Lung (tissue), 12 donors: Measurements from ENCODE around the gene ASCC1. TPM values are rescaled to one million over a fixed set of nuclear protein-coding genes. Genes with fewer than 3 reads are reported as not detected.

Experiments used
- ATAC-seq: fragments of 200-7000 bp; cut with Tn5 transposase; one replicate; pipeline ENCODE4 v1.9.1; 2020; ENCODE audit warnings: moderate number of reproducible peaks; ENCODE audit not compliant: insufficient read depth, low FRiP score
- DNase-seq, 3 donors: peaks; one replicate each; pipeline ENCODE4 v3.0.0-alpha.2; 2013 to 2017
- H3K27ac ChIP-seq, 2 donors: one replicate each; pipeline ENCODE4 v1.5.1; 2013; ENCODE audit warnings: mild to moderate bottlenecking in 2 of 2, moderate library complexity in 2 of 2, control low read depth in 1 of 2, inconsistent platforms in 1 of 2, low read depth in 1 of 2, low read length in 1 of 2
- H3K27me3 ChIP-seq, 3 donors: one replicate each; pipeline ENCODE4 v1.5.1; 2013; ENCODE audit warnings: low read length in 2 of 3; ENCODE audit not compliant: control insufficient read depth in 3 of 3, insufficient read depth in 3 of 3
- H3K36me3 ChIP-seq, 4 donors: one replicate each; pipeline ENCODE4 v1.5.1; 2013; ENCODE audit warnings: low read length in 4 of 4, mild to moderate bottlenecking in 1 of 4, moderate library complexity in 1 of 4; ENCODE audit not compliant: control insufficient read depth in 4 of 4, insufficient read depth in 4 of 4
- H3K4me1 ChIP-seq, 5 donors: one replicate each; pipeline ENCODE4 v1.5.1; 2013; ENCODE audit warnings: low read length in 5 of 5, mild to moderate bottlenecking in 2 of 5, moderate library complexity in 1 of 5; ENCODE audit not compliant: control insufficient read depth in 5 of 5, insufficient read depth in 5 of 5
- H3K4me3 ChIP-seq: one replicate; pipeline ENCODE4 v1.5.1; 2013; ENCODE audit warnings: mild to moderate bottlenecking, control low read depth, moderate library complexity
- H3K9ac ChIP-seq, 2 donors: one replicate each; pipeline ENCODE4 v1.5.1; 2013; ENCODE audit warnings: low read length in 2 of 2, control low read depth in 1 of 2; ENCODE audit not compliant: insufficient read depth in 1 of 2
- H3K9me3 ChIP-seq, 4 donors: one replicate each; pipeline ENCODE4 v1.5.1; 2013; ENCODE audit warnings: low read length in 3 of 4, mild to moderate bottlenecking in 1 of 4, moderate library complexity in 1 of 4; ENCODE audit not compliant: control insufficient read depth in 4 of 4, insufficient read depth in 3 of 4
- WGBS, 2 donors: extraction: QIAGEN DNeasy Blood & Tissue Kit; methylation state at CpG; one replicate each; pipeline ENCODE4 v1.1.7; 2013; 5-methylcytosine and 5-hydroxymethylcytosine counted together
- polyA plus RNA-seq, 2 donors: library from polyadenylated mRNA; stranded (reverse); fragments of 200-250 nt; gene quantifications; one replicate each; pipeline ENCODE4 v1.2.1, GENCODE V29; 2013
- total RNA-seq, 2 donors: library from RNA; depleted of rRNA in 1 of 2; stranded (reverse); fragments of >200 nt in 1 of 2; gene quantifications; one replicate each; pipeline ENCODE4 v1.2.1, GENCODE V29; 2014 to 2021
- TF ChIP-seq, protein P1 (sequence below): IDR thresholded peaks from 2 replicates; pipeline ENCODE4 v1.5.1; 2012; ENCODE audit warnings: mild to moderate bottlenecking; ENCODE audit errors: control extremely low read depth, extremely low read depth
- donor health status: control.
- donor health status: control.
- donor health status: Bipolar disorder and iron deficiency.
- donor health status: healthy.
- donor health status: DM: yes; HTN: yes; CAD: no.

ASCC1 gene
- total and polyA plus RNA-seq, 4 donors = 9.0 to 29.9 (median 24.2) TPM

DNA sequence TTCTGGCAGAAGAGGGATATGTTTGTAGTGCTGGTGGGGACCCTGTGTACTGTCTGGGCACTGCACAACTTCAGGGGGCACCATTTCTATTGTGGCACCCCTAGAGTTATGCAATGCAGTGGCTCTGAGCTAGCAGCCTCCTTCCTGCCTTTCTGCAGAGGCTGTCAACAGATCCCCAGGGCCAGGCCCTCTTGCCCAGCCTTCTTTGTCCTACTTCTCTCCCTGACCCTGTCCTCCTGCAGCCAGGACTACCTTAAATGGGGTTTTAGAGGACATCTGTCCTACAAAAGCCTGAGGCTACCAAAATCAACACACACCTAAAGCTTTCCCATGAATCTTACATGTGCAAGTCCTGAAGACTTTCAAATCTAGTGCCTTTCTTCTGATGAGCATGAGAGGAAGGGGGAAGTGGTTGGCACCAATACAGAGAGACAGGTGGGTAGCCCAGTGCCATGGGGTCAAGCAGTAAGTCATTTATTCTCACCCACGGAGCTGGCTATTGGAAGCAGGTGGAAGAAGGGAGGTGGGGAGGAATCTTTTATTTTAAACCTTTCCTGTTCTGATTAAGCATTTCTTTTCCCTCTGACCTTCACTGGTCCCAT lies 130.1 kb downstream of the ASCC1 start:
- Histone ChIP-seq H3K9ac (no peak overlapping the region), H3K4me1 (peaks cover 0 to 31% (median 0%) of the 10 kb centered on the region in 5 donors), H3K27ac (peak overlapping the region in 1 of 2 donors; percentile 66), H3K36me3 (no peaks in the 10 kb centered on the region), H3K4me3 (no peak overlapping the region), H3K27me3 (peaks cover 0 to 34% (median 13%) of the 10 kb centered on the region in 3 donors), H3K9me3 (no peaks in the 10 kb centered on the region)
- ATAC-seq = no peak
- DNase-seq = peak in 1 of 3 donors; percentile 13
- TF ChIP-seq, protein P1, sequence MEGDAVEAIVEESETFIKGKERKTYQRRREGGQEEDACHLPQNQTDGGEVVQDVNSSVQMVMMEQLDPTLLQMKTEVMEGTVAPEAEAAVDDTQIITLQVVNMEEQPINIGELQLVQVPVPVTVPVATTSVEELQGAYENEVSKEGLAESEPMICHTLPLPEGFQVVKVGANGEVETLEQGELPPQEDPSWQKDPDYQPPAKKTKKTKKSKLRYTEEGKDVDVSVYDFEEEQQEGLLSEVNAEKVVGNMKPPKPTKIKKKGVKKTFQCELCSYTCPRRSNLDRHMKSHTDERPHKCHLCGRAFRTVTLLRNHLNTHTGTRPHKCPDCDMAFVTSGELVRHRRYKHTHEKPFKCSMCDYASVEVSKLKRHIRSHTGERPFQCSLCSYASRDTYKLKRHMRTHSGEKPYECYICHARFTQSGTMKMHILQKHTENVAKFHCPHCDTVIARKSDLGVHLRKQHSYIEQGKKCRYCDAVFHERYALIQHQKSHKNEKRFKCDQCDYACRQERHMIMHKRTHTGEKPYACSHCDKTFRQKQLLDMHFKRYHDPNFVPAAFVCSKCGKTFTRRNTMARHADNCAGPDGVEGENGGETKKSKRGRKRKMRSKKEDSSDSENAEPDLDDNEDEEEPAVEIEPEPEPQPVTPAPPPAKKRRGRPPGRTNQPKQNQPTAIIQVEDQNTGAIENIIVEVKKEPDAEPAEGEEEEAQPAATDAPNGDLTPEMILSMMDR = no peak
- 43 to 44% methylated on average over 1 of the region's 1 CpG for WGBS, 2 donors

DNA sequence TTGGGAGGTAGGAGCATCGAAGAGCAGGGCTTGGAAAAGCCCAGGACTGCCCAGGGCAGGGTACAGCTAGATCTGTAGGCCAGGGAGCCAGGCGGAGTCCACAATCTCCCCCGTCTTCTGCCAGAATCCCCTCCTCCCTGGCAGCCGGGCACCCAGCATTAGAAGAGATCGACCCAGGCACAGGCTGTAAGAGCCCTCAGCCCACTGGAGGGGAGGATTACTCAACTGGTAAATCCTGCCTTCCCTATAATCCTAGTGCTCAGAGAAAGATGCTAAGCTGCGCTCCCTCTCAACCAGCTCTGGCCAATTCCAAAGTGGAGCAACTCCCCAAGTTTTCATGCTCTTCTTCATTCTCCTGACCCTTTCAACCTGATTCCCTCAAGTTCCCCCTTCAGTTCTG lies 130.9 kb downstream of the ASCC1 start:
- ATAC-seq = no peak
- Histone ChIP-seq H3K27me3 (peaks cover 0 to 32% (median 13%) of the 10 kb centered on the region in 3 donors), H3K36me3 (no peaks in the 10 kb centered on the region), H3K4me3 (no peak overlapping the region), H3K4me1 (peaks cover 0 to 31% (median 3%) of the 10 kb centered on the region in 5 donors), H3K9me3 (no peaks in the 10 kb centered on the region), H3K27ac (no peak overlapping the region), H3K9ac (no peak overlapping the region)
- TF ChIP-seq, protein P1 = no peak
- 90 to 92% methylated on average over 6 of the region's 6 CpGs for WGBS, 2 donors
- peak in 1 of 3 donors; percentile 10 for DNase-seq

DNA sequence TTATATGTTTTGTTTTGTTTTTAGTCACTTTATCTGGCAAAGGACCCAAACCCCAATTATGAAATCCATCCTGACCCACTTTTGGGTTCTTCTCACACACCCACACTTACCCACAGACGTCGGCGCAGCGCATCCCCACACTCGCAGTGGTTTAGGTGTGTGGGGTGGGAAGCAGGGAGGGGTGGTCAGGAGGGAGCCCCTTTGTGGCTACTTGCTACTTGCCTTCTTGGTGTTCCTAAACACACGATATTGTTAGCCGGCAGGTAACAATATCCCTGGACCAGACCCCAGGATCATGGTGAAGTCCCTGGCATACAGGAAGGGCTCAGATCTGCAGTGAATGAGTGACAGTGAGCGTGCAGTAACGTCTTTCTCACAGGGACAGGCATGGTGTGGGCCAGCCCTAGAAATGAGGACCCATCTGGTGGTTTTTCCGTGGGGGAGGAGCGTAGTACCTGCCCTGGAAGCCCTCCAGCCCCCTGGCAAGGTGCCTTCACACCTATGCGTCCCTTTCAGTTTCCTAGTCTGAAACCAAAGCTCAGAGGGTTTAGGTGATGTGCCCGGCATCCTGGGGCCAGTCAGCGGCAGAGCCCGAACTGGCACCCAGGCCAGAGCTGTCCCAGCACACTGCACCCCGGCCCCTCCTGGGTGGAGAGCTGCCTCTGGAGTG lies 132.2 kb downstream of the ASCC1 start:
- Histone ChIP-seq H3K9me3 (no peaks in the 10 kb centered on the region), H3K4me1 (peaks cover 0 to 27% (median 3%) of the 10 kb centered on the region in 5 donors), H3K27me3 (peaks cover 0 to 27% (median 13%) of the 10 kb centered on the region in 3 donors), H3K4me3 (no peak overlapping the region), H3K36me3 (no peaks in the 10 kb centered on the region), H3K9ac (no peak overlapping the region), H3K27ac (no peak overlapping the region)
- 81 to 90% methylated on average over 16 of the region's 16 CpGs for WGBS, 2 donors
- TF ChIP-seq, protein P1 = no peak
- ATAC-seq (no peak), DNase-seq (peak in 1 of 3 donors; percentile 9)
